Measurements from ENCODE around the gene ITGAD.
"Not testable (repeated sequence)": the region's sequence is repeated elsewhere in the genome, so short reads cannot be mapped to it uniquely, and the experiment has no call there.

The ITGAD gene

DNA sequence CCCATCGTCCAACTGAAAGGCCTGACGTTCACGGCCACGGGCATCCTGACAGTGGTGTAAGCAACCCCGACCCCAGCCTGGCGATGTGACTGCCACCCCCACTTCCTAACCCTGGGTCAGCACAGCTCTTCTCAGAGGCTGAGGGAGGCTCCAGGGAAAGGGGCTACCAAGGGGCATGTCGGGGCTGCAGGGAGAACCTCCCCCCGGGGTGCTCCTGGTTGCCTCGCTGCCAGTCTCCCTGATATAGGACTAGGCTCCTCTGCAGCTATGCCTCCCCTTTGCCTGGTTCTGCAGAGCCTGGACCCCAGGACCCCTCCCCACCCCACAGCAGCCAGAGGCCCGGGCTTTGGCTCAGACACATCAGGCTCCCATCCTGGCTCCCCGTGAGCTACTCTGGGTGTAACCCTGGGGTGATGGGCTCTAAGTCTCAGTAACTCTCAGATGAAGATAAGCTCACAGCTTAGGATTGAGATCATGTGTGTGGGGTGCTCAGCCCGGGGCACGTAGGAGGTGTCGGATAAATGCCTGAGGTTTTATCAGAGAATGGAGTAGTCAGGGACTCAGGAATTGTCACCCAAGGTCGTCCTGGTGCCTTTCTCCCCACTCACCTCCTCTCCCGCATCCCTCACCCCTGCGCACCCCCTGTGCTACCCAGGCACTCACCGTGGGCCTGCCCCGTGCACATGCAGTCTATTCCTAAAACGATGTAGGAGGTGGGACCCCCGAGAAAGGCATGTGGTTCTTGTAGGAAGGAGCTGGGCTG is 10.6 kb downstream of the ITGAD start:
- DNase-seq (ENCODE audit: low read depth in 3 of 3) = no peak

DNA sequence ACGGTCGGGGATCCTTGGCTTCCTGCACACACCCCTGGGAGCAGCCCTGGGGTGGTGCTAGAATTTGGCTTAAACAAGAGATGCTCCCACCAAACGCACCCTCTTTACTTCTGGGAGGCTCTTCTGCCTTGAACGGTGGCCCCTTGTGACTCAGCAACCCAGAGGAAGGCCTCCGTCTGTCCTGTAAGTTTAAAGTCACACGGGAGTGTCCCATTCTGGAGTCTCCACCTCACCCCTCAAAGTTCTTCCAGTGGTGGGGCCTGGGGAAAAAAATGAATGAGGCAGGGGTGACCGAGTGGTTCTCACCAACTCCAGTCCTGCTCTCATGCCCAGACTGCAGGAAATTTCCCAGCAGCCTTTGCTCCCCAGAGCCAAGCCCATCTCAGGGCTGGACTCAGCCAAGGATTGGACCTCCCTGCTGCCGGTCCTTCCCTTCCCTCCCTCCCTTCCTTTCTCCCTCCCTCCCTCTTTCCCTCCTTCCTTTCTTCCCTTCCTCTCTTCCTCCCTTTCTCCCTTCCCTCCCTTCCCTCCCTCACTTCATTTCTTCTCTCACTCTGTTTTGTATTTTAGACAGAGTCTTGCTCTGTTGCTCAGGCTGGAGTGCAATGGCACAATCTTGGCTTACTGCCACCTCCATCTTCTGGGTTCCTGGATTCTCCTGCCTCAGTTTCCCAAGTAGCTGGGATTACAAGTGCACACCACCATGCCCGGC is 11.4 kb downstream of the ITGAD start:
- DNase-seq (ENCODE audit: low read depth in 3 of 3) = no peak

DNA sequence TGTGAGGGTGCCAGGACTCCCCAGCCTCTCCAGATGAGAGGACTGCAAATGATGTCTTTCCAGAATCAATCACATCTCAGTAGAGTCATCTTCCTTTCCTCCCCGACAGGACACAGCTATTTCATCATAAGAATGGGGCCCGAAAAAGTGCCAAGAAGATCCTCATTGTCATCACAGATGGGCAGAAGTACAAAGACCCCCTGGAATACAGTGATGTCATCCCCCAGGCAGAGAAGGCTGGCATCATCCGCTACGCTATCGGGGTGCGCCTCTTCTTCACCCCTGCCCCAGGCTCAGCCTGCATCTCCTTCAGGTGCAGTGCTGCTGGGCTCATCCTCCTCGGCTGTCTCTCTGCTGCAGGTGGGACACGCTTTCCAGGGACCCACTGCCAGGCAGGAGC is 14.3 kb downstream of the ITGAD start:
- DNase-seq (ENCODE audit: low read depth in 3 of 3) = no peak

DNA sequence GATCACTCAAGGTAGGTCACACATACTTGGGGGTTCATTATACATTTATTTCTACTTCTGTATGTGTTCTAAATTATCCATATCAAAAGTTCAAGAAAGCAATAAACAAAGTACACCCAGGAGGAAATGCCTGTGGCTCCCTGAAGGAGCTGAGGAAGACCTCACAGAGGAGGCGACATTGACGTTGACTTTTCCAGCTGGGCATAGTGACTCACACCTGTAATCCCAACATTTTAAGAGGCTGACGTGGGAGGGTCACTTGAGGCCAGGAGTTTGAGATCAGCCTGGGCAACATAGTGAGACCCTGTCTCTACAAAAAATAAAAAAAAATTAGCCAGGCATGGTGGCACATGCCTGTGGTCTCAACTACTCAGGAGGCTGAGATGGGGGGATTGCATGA is 16.3 kb downstream of the ITGAD start:
- no peak for DNase-seq (ENCODE audit: low read depth in 3 of 3)

DNA sequence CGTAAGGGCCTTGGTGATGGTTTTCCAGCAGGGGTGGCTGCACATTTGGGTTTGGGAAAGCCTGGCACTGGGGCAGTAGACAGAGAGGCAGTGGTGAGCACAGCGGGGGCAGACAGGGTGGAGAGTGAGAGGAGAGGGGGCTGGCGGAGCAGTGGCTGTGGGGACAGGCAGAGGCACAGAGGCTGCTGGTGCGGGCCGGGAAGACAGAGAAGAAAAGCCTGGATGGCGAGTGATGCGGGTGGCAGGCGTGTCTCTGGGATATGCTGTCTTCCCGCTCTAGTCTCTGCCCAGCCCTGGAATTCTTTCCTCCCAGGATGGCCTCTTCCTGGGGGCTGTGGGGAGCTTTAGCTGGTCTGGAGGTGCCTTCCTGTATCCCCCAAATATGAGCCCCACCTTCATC is 16.9 kb downstream of the ITGAD start:
- DNase-seq (ENCODE audit: low read depth in 3 of 3) = no peak

DNA sequence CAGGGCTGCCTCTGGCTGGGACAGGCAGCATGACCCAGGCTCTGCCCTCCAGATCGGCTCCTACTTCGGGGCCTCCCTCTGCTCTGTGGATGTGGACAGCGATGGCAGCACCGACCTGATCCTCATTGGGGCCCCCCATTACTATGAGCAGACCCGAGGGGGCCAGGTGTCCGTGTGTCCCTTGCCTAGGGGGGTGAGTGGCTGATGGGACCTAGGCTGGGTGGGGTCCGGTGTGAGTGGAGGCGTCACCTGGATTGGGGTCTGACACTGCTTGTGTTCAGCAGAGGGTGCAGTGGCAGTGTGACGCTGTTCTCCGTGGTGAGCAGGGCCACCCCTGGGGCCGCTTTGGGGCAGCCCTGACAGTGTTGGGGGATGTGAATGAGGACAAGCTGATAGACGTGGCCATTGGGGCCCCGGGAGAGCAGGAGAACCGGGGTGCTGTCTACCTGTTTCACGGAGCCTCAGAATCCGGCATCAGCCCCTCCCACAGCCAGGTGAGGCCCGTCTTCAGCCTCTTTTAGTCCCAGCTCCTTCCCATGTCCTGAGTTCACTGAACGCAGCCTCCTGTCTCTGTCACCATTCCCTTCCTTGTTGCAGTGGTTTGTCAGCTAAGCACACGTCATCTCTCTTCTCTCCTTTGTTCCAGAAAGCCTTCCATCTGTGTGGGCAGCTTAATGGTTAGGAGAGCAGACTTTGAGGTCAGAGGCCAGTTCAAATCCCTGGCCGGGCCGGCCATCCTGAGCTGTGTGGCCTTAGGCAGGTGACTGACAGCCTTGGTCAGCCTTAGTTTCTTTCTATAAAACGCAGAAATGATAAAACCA is 18.1 kb downstream of the ITGAD start:
- no peak for DNase-seq (ENCODE audit: low read depth in 3 of 3)

DNA sequence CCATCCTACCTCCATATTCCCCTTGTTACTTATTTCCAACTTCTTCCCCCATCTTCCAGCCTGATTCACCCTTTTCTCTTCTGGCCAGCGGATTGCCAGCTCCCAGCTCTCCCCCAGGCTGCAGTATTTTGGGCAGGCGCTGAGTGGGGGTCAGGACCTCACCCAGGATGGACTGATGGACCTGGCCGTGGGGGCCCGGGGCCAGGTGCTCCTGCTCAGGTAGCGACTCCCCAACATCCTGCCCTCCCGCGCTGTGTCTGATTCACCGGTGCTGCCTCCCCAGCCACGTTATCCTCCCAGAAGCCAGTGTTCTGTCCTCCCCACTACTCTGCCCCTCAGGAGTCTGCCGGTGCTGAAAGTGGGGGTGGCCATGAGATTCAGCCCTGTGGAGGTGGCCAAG is 19.6 kb downstream of the ITGAD start:
- DNase-seq (ENCODE audit: low read depth in 3 of 3) = no peak

DNA sequence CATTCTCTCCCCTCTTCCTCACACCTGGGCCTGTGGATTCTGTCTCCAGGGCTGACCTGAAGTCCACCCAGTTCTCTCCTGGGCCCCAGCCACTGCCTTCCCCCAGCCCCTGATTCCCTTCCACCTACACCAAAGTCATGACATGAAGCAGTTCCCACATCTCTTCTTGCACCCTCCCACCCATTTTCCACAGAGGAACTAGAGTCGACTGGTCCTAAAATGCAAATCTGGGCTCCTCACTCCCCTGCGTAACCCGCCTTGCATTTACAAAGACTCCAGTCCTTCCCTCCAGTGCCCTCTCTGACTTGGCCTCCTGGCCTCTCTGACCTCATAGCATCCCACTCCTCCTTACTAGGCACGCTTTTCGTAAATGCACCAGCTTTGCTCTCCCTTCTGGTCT is 20.2 kb downstream of the ITGAD start:
- no peak for DNase-seq (ENCODE audit: low read depth in 3 of 3)

DNA sequence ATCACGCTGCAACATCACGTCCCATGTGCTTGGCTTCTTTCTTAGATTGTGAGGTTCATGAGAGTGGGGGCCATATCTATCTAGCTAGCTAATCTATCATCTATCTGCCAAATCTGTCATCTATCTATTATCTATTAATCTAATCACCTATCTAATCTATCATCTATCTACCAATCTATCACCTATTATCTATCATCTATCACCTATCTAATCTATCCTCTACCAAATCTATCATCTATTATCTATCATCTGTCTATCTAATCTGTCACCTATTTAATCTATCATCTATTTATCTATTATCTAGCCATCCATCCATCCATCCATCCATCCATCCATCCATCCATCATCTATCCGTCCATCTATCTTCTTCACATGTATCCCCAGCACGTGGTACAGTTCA is 20.8 kb downstream of the ITGAD start:
- DNase-seq (ENCODE audit: low read depth in 3 of 3) = no peak

DNA sequence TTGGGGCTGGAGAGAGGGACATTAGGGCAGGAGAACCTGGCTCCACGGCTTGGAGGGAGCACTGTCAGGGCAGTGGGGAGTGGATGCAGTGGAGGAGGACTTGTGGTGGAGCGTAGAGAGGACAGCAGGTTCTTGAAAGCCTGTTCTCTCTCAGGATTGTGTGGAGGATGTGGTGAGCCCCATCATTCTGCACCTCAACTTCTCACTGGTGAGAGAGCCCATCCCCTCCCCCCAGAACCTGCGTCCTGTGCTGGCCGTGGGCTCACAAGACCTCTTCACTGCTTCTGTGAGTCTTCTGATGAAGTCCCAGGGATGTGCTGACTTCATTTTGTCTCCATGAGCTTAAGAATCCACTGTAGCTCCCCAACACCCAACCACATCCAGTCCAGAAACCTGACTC is 21.6 kb downstream of the ITGAD start:
- DNase-seq (ENCODE audit: low read depth in 3 of 3) = no peak

DNA sequence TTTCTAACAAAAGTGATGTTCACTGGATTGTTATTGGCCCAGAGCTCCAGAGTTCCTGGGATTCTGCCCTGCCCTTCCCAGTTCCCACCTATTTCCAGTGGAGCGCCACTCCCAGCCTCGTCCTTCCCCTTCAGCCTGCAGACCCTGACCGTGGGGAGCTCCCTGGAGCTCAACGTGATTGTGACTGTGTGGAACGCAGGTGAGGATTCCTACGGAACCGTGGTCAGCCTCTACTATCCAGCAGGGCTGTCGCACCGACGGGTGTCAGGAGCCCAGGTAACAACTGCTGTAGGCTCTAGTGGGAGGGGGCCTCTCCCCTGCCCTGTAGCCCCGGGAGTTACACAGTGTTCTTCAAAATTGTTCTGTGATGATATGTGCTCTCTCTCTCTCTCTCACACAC is 23.2 kb downstream of the ITGAD start:
- no peak for DNase-seq (ENCODE audit: low read depth in 3 of 3)

DNA sequence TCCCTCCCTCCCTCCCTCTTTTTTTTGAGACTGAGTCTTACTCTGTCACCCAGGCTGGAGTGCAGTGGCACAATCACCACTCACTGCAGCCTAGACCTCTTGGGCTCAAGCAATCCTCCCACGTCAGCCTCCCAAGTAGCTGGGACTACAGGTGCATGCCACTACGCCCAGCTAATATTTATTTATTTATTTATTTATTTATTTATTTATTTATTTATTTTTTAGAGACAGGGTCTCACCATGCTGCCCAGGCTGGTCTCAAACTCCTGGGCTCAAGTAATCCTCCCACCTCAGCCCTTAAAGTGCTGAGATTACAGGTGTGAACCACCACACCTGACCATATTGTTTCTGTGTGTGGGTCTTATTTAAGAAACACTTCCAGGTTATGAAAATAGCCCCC is 23.9 kb downstream of the ITGAD start:
- not testable (repeated sequence) for DNase-seq (ENCODE audit: low read depth in 3 of 3)

DNA sequence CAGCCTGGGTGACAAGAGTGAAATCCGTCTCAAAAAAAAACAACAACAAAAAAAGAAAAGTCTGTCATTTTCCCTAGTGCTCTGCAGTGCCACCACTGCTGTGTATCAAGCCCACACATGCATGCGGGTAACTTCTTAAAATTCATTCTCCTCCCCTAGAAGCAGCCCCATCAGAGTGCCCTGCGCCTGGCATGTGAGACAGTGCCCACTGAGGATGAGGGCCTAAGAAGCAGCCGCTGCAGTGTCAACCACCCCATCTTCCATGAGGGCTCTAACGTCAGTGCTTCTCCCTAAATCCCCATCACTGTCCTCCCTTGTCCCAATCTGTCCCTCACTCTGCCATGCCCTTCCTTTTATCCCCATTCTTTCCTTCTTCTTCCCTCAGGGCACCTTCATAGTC is 24.8 kb downstream of the ITGAD start:
- DNase-seq (ENCODE audit: low read depth in 3 of 3) = no peak

DNA sequence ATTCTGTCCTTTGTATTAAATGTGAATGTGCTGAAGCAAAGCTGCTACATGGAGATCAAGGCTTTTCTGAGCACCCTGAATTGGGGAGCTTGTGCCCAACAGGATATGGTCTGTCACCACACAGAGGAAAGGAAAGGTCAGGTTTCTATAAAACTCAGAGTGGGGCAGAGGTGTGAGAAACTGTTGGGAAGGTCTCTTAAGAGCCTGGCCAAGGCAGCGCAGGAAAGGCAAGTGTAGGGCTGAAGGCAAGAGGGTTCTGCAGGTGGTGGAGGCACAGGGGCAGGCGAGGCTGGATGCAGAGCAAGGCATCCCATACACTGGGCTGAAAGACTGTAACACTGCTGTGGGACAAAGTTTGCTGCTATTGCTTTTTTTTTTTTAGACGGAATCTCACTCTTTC is 26.9 kb downstream of the ITGAD start:
- no peak for DNase-seq (ENCODE audit: low read depth in 3 of 3)

DNA sequence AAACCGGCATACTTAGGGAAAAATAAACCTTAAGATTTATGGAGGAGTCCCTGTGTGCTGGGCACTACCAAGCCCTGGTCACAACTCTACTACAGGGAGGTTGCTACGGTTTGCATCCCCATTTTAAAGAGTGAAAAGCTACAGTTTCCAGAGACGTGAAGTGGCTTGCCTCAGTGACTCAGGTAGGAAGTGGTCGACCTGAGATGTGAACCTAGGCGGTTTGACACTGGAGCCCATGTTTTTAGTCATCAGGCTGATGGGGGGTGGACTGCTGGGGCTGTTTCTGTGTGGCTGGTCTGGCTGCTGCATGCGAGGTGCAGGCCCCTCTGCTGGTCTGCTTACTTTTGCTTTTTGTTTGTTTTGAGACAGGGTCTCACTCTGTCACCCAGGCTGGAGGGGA is 28.5 kb downstream of the ITGAD start:
- DNase-seq (ENCODE audit: low read depth in 3 of 3) = peak; percentile 28 to 58 (median 56)

DNA sequence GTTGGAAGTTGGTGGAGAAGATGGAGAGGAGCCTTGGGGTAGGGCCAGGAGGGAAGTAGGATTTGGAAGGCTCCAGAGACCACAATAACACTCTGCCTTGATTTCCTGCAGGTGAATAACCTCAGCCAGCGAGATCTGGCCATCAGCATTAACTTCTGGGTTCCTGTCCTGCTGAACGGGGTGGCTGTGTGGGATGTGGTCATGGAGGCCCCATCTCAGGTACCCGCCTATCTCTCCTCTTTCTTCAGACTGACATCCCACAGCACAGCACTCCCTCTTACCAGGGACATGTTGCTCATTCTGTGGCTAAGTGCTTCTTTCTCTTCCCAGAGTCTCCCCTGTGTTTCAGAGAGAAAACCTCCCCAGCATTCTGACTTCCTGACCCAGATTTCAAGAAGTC is 30.1 kb downstream of the ITGAD start:
- no peak for DNase-seq (ENCODE audit: low read depth in 3 of 3)

DNA sequence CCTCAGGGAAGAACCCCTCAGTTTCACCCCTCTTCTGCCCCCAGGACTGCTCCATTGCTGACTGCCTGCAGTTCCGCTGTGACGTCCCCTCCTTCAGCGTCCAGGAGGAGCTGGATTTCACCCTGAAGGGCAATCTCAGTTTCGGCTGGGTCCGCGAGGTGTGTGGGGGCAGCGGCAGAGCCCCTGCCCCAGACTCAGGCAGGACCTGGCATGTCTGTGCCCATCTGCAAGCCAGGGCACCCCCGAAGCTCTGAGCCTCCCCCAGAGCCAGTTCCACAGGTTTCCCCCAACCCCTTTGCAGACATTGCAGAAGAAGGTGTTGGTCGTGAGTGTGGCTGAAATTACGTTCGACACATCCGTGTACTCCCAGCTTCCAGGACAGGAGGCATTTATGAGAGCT is 30.7 kb downstream of the ITGAD start:
- DNase-seq (ENCODE audit: low read depth in 3 of 3) = no peak

DNA sequence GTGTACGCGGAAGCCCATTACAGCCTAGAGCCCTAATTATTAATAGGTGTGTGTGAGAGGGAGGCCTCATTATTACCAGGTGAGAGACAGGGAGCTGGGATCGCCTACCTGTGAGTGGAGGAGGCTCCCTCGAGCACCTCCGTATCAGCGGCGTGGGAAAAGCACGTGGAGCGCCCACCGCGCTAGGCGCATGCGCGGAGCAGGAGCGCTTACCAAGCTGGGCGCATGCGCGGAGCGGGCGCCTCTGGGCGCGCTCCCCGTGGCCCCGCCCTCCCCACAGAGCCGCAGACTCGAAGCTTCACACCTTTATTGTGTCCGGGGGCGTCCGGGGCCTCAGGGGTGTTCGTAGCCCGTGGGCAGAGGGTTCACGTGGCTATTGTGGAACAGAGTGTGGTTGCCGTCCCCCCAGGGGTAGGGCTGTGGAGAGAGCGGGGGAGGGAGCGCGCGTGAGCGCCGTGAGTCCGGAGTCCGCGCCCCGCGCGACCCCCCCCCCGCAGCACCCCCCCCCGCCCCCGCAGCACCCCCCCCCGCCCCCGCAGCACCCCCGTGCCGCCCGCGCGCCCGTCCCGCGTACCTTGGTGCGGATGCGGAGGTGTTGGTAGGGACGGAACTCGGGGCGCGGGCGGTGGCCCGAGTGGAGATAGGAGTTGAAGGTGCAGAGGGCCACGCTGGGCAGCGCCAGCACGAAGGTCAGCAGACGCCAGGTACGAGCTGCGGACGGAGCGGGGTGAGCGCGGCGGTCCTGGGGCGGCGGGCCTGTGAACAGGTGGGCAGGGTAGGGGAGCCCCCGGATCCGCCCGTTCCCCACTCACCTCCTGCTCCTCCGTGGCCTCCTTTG is 34.5 kb downstream of the ITGAD start:
- peak in 2 of 3 donors; percentile 48 to 56 for DNase-seq (ENCODE audit: low read depth in 3 of 3)

DNA sequence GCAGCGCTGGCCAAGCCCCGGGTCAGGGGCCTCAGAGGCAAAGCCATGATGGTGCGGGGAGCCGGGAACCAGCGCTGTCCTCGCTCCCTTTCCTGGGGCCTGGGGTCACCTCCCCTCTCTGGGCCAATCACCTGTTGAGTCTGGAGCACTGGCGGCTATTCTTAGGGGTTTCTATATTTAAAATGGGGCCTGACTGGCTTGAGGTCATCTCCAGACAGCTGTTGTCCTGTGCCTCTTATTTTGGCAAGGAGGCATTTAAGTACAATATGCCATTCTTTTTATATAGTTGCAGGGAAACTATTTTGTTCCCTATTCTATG is 35.1 kb downstream of the ITGAD start, which contains the start of gene COX6A2:
TSS of gene COX6A2 (minus strand) at position 82 of the 319 bp plus-strand sequence. CDS start at position 47, 35 bp downstream.
- no peak for DNase-seq (ENCODE audit: low read depth in 3 of 3)

DNA sequence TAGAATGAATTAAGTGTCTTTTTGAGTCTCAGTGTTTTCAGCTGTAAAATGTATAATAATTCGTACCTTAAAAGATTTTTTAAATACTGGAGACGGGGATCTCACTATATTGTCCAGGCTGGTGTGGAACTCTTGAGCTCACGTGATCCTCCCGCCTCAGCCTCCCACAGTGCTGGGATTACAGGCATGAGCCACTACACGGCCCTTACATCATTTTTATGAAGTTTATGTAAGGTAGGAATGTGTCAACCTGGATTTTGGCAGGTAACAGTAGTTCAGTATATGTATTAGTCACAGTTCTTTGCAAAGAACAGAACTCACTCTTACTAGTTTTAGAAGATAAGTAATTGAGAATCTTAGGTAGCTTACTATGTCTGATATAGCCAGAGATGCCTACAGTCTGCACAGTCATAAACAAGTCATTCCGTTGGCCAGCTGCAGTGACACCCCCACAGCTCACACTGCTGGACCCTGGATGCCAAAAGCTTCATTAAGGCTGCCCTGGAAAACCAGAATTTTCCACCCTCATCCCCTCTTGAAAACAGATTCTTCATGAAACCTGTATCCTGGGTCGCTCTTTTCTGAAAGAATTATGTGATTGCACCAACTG is 35.6 kb downstream of the ITGAD start:
- DNase-seq (ENCODE audit: low read depth in 3 of 3) = no peak

DNA sequence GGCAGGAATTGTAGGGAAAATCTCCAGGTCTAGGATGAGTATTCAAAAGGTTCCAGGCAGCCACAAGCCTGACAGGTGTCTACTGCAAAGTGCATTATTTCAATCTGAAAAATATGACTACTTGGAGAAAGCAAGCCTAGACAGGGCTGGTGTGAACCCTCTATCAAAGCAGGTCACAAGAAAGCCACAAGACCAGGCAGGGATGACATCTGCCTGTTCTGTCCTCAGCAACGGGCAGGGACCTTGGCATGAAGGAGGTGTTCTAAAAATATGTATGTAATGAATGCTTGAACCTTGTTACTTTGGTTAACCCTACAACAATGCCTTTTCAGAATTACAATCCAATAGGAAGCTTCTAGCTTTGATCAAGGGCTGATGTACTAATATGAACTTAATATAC is 36.2 kb downstream of the ITGAD start:
- no peak for DNase-seq (ENCODE audit: low read depth in 3 of 3)
